ENCODE results near the gene YY1.

GRCh38 chr14:100243020-100243419 lies 4.1 kb downstream of the YY1 start:
- no peak for TF ChIP-seq ZNF146 (tag by site-specific recombination; IDR thresholded peaks at IDR 0.05)
- TF ChIP-seq TCF7L2 (IDR thresholded peaks at IDR 0.05; ENCODE audit: borderline replicate concordance, low read depth, low read length), result no peak
- TF ChIP-seq ZNF654 (tag by site-specific recombination; IDR thresholded peaks at IDR 0.05; ENCODE audit: low read depth), result no peak
- no peak for TF ChIP-seq ZBTB48 (tag by site-specific recombination; IDR thresholded peaks at IDR 0.05)
- no peak for TF ChIP-seq ZNF560 (tag by site-specific recombination; IDR thresholded peaks at IDR 0.05; ENCODE audit: borderline replicate concordance)
- no peak for TF ChIP-seq CTCF (tag by site-specific recombination; IDR thresholded peaks at IDR 0.05)
- no peak for TF ChIP-seq ZNF449 (tag by site-specific recombination; IDR thresholded peaks at IDR 0.05)

Measured in HEK293 (cell line).